B cell (primary cell): ENCODE data around the gene LRRC14B. TPM values are rescaled to one million over a fixed set of nuclear protein-coding genes. Genes with fewer than 3 reads are reported as not detected.

Source experiments
- ATAC-seq: fragments of 200-7000 bp; cut with Tn5 transposase; one replicate; pipeline ENCODE4 v1.10.0; 2021; ENCODE audit warnings: low read depth, mild to moderate bottlenecking, moderate number of reproducible peaks, moderate library complexity
- CTCF ChIA-PET: fragments of 350-600 bp; sonication (Branson Sonifier 250); formaldehyde crosslinking; loops from one replicate; lab custom pipeline; 2021; ENCODE audit warnings: antibody characterized with exemption, inconsistent platforms; lab: Charles Lee
- POLR2A ChIA-PET: fragments of 350-600 bp; sonication (Branson Sonifier 250); formaldehyde crosslinking; loops from one replicate; lab custom pipeline; 2021; ENCODE audit warnings: antibody characterized with exemption; lab: Charles Lee
- DNase-seq: peaks from one replicate; pipeline ENCODE4 v3.0.0; 2013
- H2AFZ ChIP-seq: 2 replicates; pipeline ENCODE4 v1.6.1; 2012; ENCODE audit warnings: mild to moderate bottlenecking, low read depth, low read length; ENCODE audit not compliant: insufficient read depth, poor library complexity, severe bottlenecking
- H3K27ac ChIP-seq, 2 donors: 1 replicate in 1 of 2; 2 replicates in 1 of 2; pipeline ENCODE4 v1.5.1; 2012 to 2013; ENCODE audit warnings: low read length in 2 of 2, mild to moderate bottlenecking in 2 of 2, moderate library complexity in 1 of 2
- H3K27me3 ChIP-seq, 4 experiments: fragments of 200-600 bp in 1 of 4; sonication (generic) in 1 of 4; replicated peaks in 1 of 4; 1 replicate in 2 of 4; 2 replicates in 2 of 4; pipeline versions ENCODE4 v1.6.1 to v1.7.0; 2013 to 2016; ENCODE audit warnings: low read length in 3 of 4, mild to moderate bottlenecking in 2 of 4, mixed read lengths in 1 of 4, moderate library complexity in 1 of 4; ENCODE audit not compliant: insufficient read depth in 4 of 4, control insufficient read depth in 3 of 4; ENCODE audit errors: control extremely low read depth in 1 of 4
- H3K36me3 ChIP-seq, 2 experiments: replicated peaks in 1 of 2; 1 replicate in 1 of 2; 2 replicates in 1 of 2; pipeline versions ENCODE4 v1.6.1 to v1.7.1; 2013; ENCODE audit warnings: low read length in 1 of 2; ENCODE audit not compliant: insufficient read depth in 2 of 2, control insufficient read depth in 1 of 2; ENCODE audit errors: control extremely low read depth in 1 of 2, extremely low read depth in 1 of 2
- H3K4me1 ChIP-seq, 2 donors: fragments of 200-600 bp in 1 of 2; sonication (generic) in 1 of 2; 1 replicate in 1 of 2; 2 replicates in 1 of 2; pipeline versions ENCODE4 v1.5.1 to v1.6.1; 2013 to 2017; ENCODE audit warnings: low read length in 2 of 2; ENCODE audit not compliant: control insufficient read depth in 2 of 2, insufficient read depth in 2 of 2
- H3K4me2 ChIP-seq: replicated peaks from 2 replicates; pipeline ENCODE3; 2012; ENCODE audit warnings: mild to moderate bottlenecking, low read depth, low read length; ENCODE audit not compliant: poor library complexity, severe bottlenecking
- H3K4me3 ChIP-seq, 5 experiments: fragments of 200-600 bp in 1 of 5; sonication (generic) in 1 of 5; 1 replicate in 3 of 5; 2 replicates in 2 of 5; pipeline versions ENCODE4 v1.5.1 to v1.7.0; 2011 to 2016; ENCODE audit warnings: low read length in 4 of 5, mild to moderate bottlenecking in 4 of 5, low read depth in 2 of 5, control low read depth in 1 of 5, moderate library complexity in 1 of 5; ENCODE audit not compliant: insufficient read depth in 1 of 5; ENCODE audit errors: control extremely low read depth in 1 of 5, extremely low read depth in 1 of 5
- H3K79me2 ChIP-seq: fragments of 200-600 bp; sonication (generic); one replicate; pipeline ENCODE4 v1.6.0; 2016; ENCODE audit warnings: low read length; ENCODE audit not compliant: control insufficient read depth, insufficient read depth
- H3K9ac ChIP-seq: fragments of 200-600 bp; sonication (generic); 2 replicates; pipeline ENCODE4 v1.6.1; 2017; ENCODE audit warnings: mild to moderate bottlenecking, low read length, moderate library complexity
- H3K9me3 ChIP-seq, 3 donors: one replicate each; pipeline versions ENCODE4 v1.6.1 to v1.7.1; 2013; ENCODE audit warnings: low read length in 2 of 3; ENCODE audit not compliant: control insufficient read depth in 2 of 3, insufficient read depth in 1 of 3; ENCODE audit errors: control extremely low read depth in 1 of 3
- H4K20me1 ChIP-seq: 2 replicates; pipeline ENCODE4 v1.6.0; 2012; ENCODE audit warnings: mild to moderate bottlenecking, low read length; ENCODE audit not compliant: insufficient read depth, control insufficient read depth, poor library complexity, severe bottlenecking
- H3K27ac Mint-ChIP-seq: one replicate; pipeline ENCODE4 v1.8.0; 2021; ENCODE audit warnings: mixed read lengths
- H3K27me3 Mint-ChIP-seq: one replicate; pipeline ENCODE4 v1.8.0; 2021; ENCODE audit warnings: mixed read lengths
- H3K4me1 Mint-ChIP-seq: one replicate; pipeline ENCODE4 v1.8.0; 2021; ENCODE audit warnings: mixed read lengths
- H3K4me3 Mint-ChIP-seq: one replicate; pipeline ENCODE4 v1.8.0; 2021; ENCODE audit warnings: mixed read lengths
- H3K9me3 Mint-ChIP-seq: one replicate; pipeline ENCODE4 v1.8.0; 2022; ENCODE audit warnings: mixed read lengths; ENCODE audit not compliant: insufficient read depth
- EZH2 ChIP-seq: IDR thresholded peaks from 2 replicates; pipeline ENCODE4 v1.6.1; 2012; ENCODE audit warnings: borderline replicate concordance, low read depth, mild to moderate bottlenecking, moderate library complexity, low read length; ENCODE audit not compliant: insufficient read depth, poor library complexity, severe bottlenecking
- WGBS: methylation state at CpG from one replicate; pipeline ENCODE4 v1.1.5; 2013; ENCODE audit warnings: missing lambda C conversion rate; ENCODE audit not compliant: insufficient coverage; 5-methylcytosine and 5-hydroxymethylcytosine counted together
- intact Hi-C: fragments of 100-400 bp; cut with micrococcal nuclease; formaldehyde crosslinking; loops from one replicate; pipeline ENCODE4 v1.10.0; 2022
- polyA plus RNA-seq: library from polyadenylated mRNA; depleted of rRNA; stranded (reverse); fragments of >200 nt; gene quantifications from 2 replicates; pipeline ENCODE4 v1.2.3, GENCODE V29; 2012
- total RNA-seq, 2 donors: library from RNA; stranded (reverse); fragments of 120-200 nt in 1 of 2; gene quantifications; 1 replicate in 1 of 2; 2 replicates in 1 of 2; pipeline versions ENCODE4 v1.2.3 to v1.2.4, GENCODE V29; 2013 to 2022
- TF ChIP-seq, protein P1 (sequence below): fragments of 200-600 bp; IDR thresholded peaks from one replicate; pipeline ENCODE4 v1.8.0; 2022; ENCODE audit warnings: antibody characterized with exemption, mild to moderate bottlenecking

The LRRC14B gene
- total and polyA plus RNA-seq, 2 donors (not counting 1 experiment from before 2014, with no cell fraction given), result 0.06 TPM; not detected in 1

DNA sequence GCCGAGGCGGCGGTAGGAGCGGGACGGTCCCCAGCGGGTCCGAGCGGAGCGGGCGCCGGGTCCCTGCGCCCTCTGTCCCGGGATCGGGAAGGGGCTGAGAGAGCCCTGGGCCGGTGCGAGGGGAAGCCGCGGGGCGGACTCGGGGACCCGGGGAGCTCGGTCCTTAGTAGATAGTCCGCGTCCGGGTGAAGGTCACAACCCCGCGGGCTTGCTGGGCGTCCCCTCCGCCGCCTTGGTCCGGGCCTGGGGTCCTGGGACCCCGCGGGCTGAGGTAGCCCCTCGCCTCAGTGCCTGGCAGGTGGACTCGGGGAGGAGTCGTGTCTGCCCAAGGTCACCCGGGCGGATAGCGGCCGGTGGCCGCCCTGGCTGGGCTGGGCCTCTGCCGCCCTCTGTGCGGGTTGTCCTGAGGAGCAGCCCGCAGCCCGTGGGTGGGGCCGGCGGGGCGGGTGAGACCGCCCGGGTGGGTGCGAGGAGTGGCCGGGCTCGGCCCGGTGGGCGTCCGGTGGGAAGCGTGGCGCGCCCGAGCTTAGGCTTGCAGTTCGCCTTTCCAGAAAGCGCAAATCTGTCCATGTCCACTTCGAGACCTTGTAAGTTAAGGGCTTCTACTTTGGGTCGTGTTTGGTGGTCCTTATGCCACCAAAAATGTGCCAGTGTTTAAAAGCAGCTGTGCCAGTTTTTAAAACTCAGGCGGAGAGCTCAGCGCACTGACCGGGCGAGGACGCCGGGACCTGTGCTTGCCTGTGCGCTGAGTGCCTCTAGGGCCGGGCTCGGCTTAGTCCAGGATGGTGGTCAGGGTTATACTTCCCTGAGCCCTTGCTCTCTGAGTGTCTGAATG, 27.4 kb downstream of the LRRC14B start:
- peak; percentile 18 for ATAC-seq
- under 1% methylated on average over 73 of the region's 73 CpGs for WGBS
- Histone ChIP-seq H2AFZ (peak overlapping the region; percentile 79), H3K9me3 (no peaks in the 10 kb centered on the region), H3K36me3 (peaks cover 0 to 3% of the 10 kb centered on the region in 2 experiments), H3K4me1 (peaks cover 6 to 26% of the 10 kb centered on the region in 2 donors), H3K4me2 (peak overlapping the region; percentile 90), H3K4me3 (peak overlapping the region; percentile 67 to 93 (median 90)), H3K27me3 (no peaks in the 10 kb centered on the region), H4K20me1 (peaks cover 28% of the 10 kb centered on the region), H3K9ac (peak overlapping the region; percentile 76), H3K27ac (peak overlapping the region; percentile 52 to 83), H3K79me2 (peaks cover 76% of the 10 kb centered on the region)
- DNase-seq, result no peak
- ChIA-PET CTCF (interaction anchor here (1.3 to 3.5 kb wide), 2 partner anchors 11 to 30 kb away, joined by 4 to 19 read pairs; no protein-coding TSS in a partner anchor), POLR2A (interaction anchor here (0.6 to 1.9 kb wide), 2 partner anchors 16 to 52 kb away, joined by 3 to 10 read pairs; partner anchors contain the start of gene PDCD6)
- Mint-ChIP-seq H3K4me3 (peak overlapping the region; percentile 96), H3K9me3 (no peaks in the 10 kb centered on the region), H3K27me3 (no peaks in the 10 kb centered on the region), H3K4me1 (peaks cover 64% of the 10 kb centered on the region), H3K27ac (peak overlapping the region; percentile 94)
- no peak for TF ChIP-seq EZH2
- TF ChIP-seq, protein P1, sequence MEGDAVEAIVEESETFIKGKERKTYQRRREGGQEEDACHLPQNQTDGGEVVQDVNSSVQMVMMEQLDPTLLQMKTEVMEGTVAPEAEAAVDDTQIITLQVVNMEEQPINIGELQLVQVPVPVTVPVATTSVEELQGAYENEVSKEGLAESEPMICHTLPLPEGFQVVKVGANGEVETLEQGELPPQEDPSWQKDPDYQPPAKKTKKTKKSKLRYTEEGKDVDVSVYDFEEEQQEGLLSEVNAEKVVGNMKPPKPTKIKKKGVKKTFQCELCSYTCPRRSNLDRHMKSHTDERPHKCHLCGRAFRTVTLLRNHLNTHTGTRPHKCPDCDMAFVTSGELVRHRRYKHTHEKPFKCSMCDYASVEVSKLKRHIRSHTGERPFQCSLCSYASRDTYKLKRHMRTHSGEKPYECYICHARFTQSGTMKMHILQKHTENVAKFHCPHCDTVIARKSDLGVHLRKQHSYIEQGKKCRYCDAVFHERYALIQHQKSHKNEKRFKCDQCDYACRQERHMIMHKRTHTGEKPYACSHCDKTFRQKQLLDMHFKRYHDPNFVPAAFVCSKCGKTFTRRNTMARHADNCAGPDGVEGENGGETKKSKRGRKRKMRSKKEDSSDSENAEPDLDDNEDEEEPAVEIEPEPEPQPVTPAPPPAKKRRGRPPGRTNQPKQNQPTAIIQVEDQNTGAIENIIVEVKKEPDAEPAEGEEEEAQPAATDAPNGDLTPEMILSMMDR, result no peak
- intact Hi-C loops, result loop anchor here (1.0 kb wide), 2 partner anchors 30 to 53 kb away; partner anchors contain the start of gene PDCD6
